Measurements from ENCODE around the gene PAQR5. TPM values are rescaled to one million over a fixed set of nuclear protein-coding genes. Genes with fewer than 3 reads are reported as not detected.
"Not testable (repeated sequence)": the region's sequence is repeated elsewhere in the genome, so short reads cannot be mapped to it uniquely, and the experiment has no call there.

PAQR5 gene
- total and polyA plus RNA-seq, 4 donors, result 0.19 to 1.1 (median 0.53) TPM

DNA sequence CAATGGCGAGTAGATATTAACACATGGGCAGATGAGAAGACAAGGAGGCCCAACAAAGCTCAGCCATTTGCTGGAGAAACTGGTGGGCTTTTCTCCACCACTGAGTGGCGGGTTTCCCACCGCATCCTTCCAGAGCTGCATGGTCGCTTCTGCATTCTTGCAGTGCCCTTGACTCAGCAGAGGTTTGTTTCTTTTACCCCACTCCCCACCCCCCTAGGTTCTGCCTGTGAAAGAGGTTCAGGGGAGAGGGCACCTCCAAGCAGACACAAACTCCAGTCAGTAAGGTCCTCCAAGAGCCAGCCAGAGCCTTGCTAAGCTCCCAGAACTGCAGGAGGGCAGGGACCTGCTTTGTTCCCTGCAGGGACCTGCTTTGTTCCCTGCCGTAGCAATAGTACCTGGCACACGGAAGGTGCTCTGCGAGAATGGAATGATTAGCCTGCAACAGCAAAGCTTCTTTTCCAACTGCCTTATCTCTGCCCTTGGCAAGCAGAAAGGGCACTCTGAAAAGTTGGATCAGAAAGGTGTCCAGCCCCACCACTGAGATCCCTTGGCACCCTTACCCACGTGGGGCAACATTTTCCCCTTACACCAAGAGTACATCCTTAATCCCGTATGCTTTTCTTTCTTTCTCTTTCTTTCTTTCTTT is 1.4 kb downstream of the PAQR5 start:
- no peak overlapping the region for H3K9ac ChIP-seq (ENCODE audit: low read depth in 1 of 2, low read length in 2 of 2)

DNA sequence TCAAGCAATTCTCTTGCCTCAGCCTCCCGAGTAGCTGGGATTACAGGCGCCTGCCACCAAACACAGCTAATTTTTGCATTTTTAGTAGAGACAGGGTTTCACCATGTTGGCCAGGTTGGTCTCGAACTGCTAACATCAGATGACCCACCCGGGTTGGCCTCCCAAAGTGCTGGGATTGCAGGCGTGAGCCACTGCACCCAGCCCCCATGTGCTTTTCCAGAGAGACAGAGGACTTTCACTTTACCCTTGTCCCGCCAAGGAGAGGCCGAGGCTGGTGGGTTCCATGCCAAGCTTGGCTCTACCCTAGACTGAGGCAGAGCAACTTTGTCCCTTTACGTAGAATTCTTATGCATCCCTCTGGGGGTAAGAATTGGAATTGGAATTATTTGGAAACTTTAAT is 2.4 kb downstream of the PAQR5 start:
- H3K9me3 ChIP-seq (ENCODE audit: control insufficient read depth in 4 of 4, low read length in 3 of 4); H3K4me3 ChIP-seq (ENCODE audit: low read depth in 1 of 3, low read length in 3 of 3); H3K36me3 ChIP-seq (ENCODE audit: control insufficient read depth in 4 of 4, insufficient read depth in 3 of 4, low read depth in 1 of 4, low read length in 3 of 4); DNase-seq (ENCODE audit: low spot score); H3K27ac ChIP-seq (ENCODE audit: low read depth in 1 of 2, low read length in 2 of 2); H3K27me3 ChIP-seq (ENCODE audit: control insufficient read depth in 4 of 4, insufficient read depth in 4 of 4, low read length in 3 of 4); H3K9ac ChIP-seq (ENCODE audit: low read depth in 1 of 2, low read length in 2 of 2): not testable (repeated sequence)
- 93% methylated on average over 8 of the region's 8 CpGs for WGBS
- peaks cover 0 to 13% (median 5%) of the 10 kb centered on the region in 4 donors for H3K4me1 ChIP-seq (ENCODE audit: control insufficient read depth in 4 of 4, insufficient read depth in 4 of 4, low read length in 3 of 4)

More for the DNA sequence above, 1.4 kb downstream of the PAQR5 start:
- peaks cover 0 to 9% (median 5%) of the 10 kb centered on the region in 4 donors for H3K4me1 ChIP-seq (ENCODE audit: control insufficient read depth in 4 of 4, insufficient read depth in 4 of 4, low read length in 3 of 4)
- TF ChIP-seq SP1 (IDR thresholded peaks at IDR 0.05) (no peak), EGR1 (IDR thresholded peaks at IDR 0.05; ENCODE audit: low read depth in 2 of 2) (no peak), HNF4A (conservative IDR thresholded peaks at IDR 0.05) (no peak), NR2F2 (IDR thresholded peaks at IDR 0.05) (no peak), YY1 (IDR thresholded peaks at IDR 0.05) (no peak), JUND (IDR thresholded peaks at IDR 0.05) (no peak), FOXA1 (IDR thresholded peaks at IDR 0.05) (no peak), TAF1 (conservative IDR thresholded peaks at IDR 0.05) (no peak), RXRA (IDR thresholded peaks at IDR 0.05) (no peak), GABPA (IDR thresholded peaks at IDR 0.05 in 1 of 2, conservative IDR thresholded peaks at IDR 0.05 in 1 of 2) (no peak), HNF4G (IDR thresholded peaks at IDR 0.05) (no peak), RAD21 (IDR thresholded peaks at IDR 0.05) (no peak)
- TF ChIP-seq, protein P1, sequence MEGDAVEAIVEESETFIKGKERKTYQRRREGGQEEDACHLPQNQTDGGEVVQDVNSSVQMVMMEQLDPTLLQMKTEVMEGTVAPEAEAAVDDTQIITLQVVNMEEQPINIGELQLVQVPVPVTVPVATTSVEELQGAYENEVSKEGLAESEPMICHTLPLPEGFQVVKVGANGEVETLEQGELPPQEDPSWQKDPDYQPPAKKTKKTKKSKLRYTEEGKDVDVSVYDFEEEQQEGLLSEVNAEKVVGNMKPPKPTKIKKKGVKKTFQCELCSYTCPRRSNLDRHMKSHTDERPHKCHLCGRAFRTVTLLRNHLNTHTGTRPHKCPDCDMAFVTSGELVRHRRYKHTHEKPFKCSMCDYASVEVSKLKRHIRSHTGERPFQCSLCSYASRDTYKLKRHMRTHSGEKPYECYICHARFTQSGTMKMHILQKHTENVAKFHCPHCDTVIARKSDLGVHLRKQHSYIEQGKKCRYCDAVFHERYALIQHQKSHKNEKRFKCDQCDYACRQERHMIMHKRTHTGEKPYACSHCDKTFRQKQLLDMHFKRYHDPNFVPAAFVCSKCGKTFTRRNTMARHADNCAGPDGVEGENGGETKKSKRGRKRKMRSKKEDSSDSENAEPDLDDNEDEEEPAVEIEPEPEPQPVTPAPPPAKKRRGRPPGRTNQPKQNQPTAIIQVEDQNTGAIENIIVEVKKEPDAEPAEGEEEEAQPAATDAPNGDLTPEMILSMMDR (IDR thresholded peaks at IDR 0.05; ENCODE audit: low read depth, low read length, missing input control), result no peak
- TF ChIP-seq, protein P2, sequence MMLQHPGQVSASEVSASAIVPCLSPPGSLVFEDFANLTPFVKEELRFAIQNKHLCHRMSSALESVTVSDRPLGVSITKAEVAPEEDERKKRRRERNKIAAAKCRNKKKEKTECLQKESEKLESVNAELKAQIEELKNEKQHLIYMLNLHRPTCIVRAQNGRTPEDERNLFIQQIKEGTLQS (IDR thresholded peaks at IDR 0.05), result no peak
- TF ChIP-seq, protein P3, sequence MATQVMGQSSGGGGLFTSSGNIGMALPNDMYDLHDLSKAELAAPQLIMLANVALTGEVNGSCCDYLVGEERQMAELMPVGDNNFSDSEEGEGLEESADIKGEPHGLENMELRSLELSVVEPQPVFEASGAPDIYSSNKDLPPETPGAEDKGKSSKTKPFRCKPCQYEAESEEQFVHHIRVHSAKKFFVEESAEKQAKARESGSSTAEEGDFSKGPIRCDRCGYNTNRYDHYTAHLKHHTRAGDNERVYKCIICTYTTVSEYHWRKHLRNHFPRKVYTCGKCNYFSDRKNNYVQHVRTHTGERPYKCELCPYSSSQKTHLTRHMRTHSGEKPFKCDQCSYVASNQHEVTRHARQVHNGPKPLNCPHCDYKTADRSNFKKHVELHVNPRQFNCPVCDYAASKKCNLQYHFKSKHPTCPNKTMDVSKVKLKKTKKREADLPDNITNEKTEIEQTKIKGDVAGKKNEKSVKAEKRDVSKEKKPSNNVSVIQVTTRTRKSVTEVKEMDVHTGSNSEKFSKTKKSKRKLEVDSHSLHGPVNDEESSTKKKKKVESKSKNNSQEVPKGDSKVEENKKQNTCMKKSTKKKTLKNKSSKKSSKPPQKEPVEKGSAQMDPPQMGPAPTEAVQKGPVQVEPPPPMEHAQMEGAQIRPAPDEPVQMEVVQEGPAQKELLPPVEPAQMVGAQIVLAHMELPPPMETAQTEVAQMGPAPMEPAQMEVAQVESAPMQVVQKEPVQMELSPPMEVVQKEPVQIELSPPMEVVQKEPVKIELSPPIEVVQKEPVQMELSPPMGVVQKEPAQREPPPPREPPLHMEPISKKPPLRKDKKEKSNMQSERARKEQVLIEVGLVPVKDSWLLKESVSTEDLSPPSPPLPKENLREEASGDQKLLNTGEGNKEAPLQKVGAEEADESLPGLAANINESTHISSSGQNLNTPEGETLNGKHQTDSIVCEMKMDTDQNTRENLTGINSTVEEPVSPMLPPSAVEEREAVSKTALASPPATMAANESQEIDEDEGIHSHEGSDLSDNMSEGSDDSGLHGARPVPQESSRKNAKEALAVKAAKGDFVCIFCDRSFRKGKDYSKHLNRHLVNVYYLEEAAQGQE (IDR thresholded peaks at IDR 0.05), result no peak
- no peaks in the 10 kb centered on the region for H3K36me3 ChIP-seq (ENCODE audit: control insufficient read depth in 4 of 4, insufficient read depth in 3 of 4, low read depth in 1 of 4, low read length in 3 of 4)
- no peak overlapping the region for H3K27ac ChIP-seq (ENCODE audit: low read depth in 1 of 2, low read length in 2 of 2)
- H3K4me3 ChIP-seq (ENCODE audit: low read depth in 1 of 3, low read length in 3 of 3), result no peak overlapping the region
- no peak for DNase-seq (ENCODE audit: low spot score)
- H3K27me3 ChIP-seq (ENCODE audit: control insufficient read depth in 4 of 4, insufficient read depth in 4 of 4, low read length in 3 of 4), result peaks cover 0 to 4% (median 1%) of the 10 kb centered on the region in 4 donors
- WGBS, result 56% methylated on average over 9 of the region's 9 CpGs
- no peaks in the 10 kb centered on the region for H3K9me3 ChIP-seq (ENCODE audit: control insufficient read depth in 4 of 4, low read length in 3 of 4)

DNA sequence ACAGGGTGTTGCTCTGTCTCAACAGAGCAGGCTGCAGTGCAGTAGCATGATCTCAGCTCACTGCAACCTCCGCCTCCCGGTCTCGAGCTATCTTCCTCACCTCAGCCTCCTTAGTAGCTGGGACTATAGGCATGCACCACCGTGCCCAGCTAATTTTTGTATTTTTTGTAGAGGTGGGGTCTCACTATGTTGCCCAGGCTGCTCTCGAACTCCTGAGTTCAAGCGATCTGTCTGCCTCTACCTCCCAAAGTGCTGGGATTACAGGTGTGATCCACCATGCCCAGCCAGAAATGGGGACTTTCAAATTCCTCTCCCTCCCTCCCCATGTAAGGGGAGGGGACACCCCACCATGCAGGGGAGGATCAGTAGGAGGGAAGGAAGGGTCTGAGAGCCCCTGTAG is 3.4 kb downstream of the PAQR5 start:
- not testable (repeated sequence) for H3K9me3 ChIP-seq (ENCODE audit: control insufficient read depth in 4 of 4, low read length in 3 of 4); H3K27me3 ChIP-seq (ENCODE audit: control insufficient read depth in 4 of 4, insufficient read depth in 4 of 4, low read length in 3 of 4); H3K4me3 ChIP-seq (ENCODE audit: low read depth in 1 of 3, low read length in 3 of 3); H3K9ac ChIP-seq (ENCODE audit: low read depth in 1 of 2, low read length in 2 of 2); H3K27ac ChIP-seq (ENCODE audit: low read depth in 1 of 2, low read length in 2 of 2); H3K36me3 ChIP-seq (ENCODE audit: control insufficient read depth in 4 of 4, insufficient read depth in 3 of 4, low read depth in 1 of 4, low read length in 3 of 4); DNase-seq (ENCODE audit: low spot score)
- 94% methylated on average over 6 of the region's 6 CpGs for WGBS
- H3K4me1 ChIP-seq (ENCODE audit: control insufficient read depth in 4 of 4, insufficient read depth in 4 of 4, low read length in 3 of 4), result peaks cover 0 to 13% (median 5%) of the 10 kb centered on the region in 4 donors

Measured in liver (tissue), 9 donors.